Stomach (tissue), 9 donors: ENCODE measurements around the gene ZNF575. TPM values are rescaled to one million over a fixed set of nuclear protein-coding genes. Genes with fewer than 3 reads are reported as not detected.

Experiments used
- DNase-seq, 2 donors: peaks; one replicate each; pipeline versions ENCODE4 v3.0.0 to v3.0.0-alpha.2; 2013 to 2019
- H3K27ac ChIP-seq, 5 donors: fragments of 200-600 bp in 4 of 5; sonication (generic) in 4 of 5; one replicate each; pipeline ENCODE4 v1.5.1; 2013 to 2019; ENCODE audit warnings: mild to moderate bottlenecking in 1 of 5, moderate library complexity in 1 of 5
- H3K27me3 ChIP-seq, 3 donors: fragments of 200-600 bp; sonication (generic); one replicate each; pipeline ENCODE4 v1.5.1; 2017 to 2019; ENCODE audit warnings: mixed run types in 1 of 3
- H3K36me3 ChIP-seq, 4 donors: fragments of 200-600 bp; sonication (generic); 1 replicate in 3 of 4; 2 replicates in 1 of 4; pipeline ENCODE4 v1.5.1; 2016 to 2019
- H3K4me1 ChIP-seq, 4 donors: fragments of 200-600 bp; sonication (generic); one replicate each; pipeline ENCODE4 v1.5.1; 2016 to 2019
- H3K4me3 ChIP-seq, 4 donors: fragments of 200-600 bp; sonication (generic) in 3 of 4; one replicate each; pipeline ENCODE4 v1.5.1; 2016 to 2019; ENCODE audit warnings: mild to moderate bottlenecking in 1 of 4
- H3K9me3 ChIP-seq, 4 donors: fragments of 200-600 bp; sonication (generic); one replicate each; pipeline ENCODE4 v1.5.1; 2016 to 2019
- CTCF ChIP-seq, 7 experiments: fragments of 450-650 bp in 4 of 7; fragments of 200-600 bp in 3 of 7; sonication (generic) in 3 of 7; IDR thresholded peaks; one replicate each; pipeline ENCODE4 v1.5.1; 2016 to 2019; ENCODE audit warnings: antibody characterized with exemption in 7 of 7, control low read depth in 2 of 7, mild to moderate bottlenecking in 1 of 7
- EP300 ChIP-seq: sonication (generic); formaldehyde crosslinking; IDR thresholded peaks from one replicate; pipeline ENCODE4 v1.6.1; 2017; ENCODE audit warnings: antibody characterized with exemption
- POLR2A ChIP-seq, 4 donors: fragments of 450-650 bp; IDR thresholded peaks; one replicate each; pipeline ENCODE4 v1.6.1; 2016; ENCODE audit warnings: antibody characterized with exemption in 4 of 4, control low read depth in 2 of 4, mild to moderate bottlenecking in 1 of 4, moderate library complexity in 1 of 4
- POLR2AphosphoS5 ChIP-seq, 3 donors: sonication (generic); formaldehyde crosslinking; IDR thresholded peaks; one replicate each; pipeline ENCODE4 v1.6.1; 2016; ENCODE audit warnings: antibody characterized with exemption in 3 of 3
- WGBS, 5 donors: extraction: QIAGEN DNeasy Blood & Tissue Kit in 3 of 5; methylation state at CpG; one replicate each; pipeline versions ENCODE4 v1.1.5 to v1.1.7; 2013 to 2018; 5-methylcytosine and 5-hydroxymethylcytosine counted together
- intact Hi-C: fragments of 100-400 bp; cut with DNase I; formaldehyde crosslinking; loops from one replicate; pipeline ENCODE4 v1.15.1; 2023; ENCODE audit warnings: low total_unique reads
- polyA plus RNA-seq, 3 donors: library from polyadenylated mRNA; stranded (reverse); fragments of 200-250 nt; gene quantifications; one replicate each; pipeline ENCODE4 v1.2.3, GENCODE V29; 2013
- total RNA-seq, 5 donors: library from RNA; depleted of rRNA; stranded (reverse); fragments of >200 nt; gene quantifications; one replicate each; pipeline versions ENCODE4 v1.1.0 to v1.2.3, GENCODE V29; 2014 to 2016
- donor health status: healthy with polysubstance abuse.
- donor health status: Bipolar disorder and iron deficiency.
- donor health status: healthy.

ZNF575 gene
- total and polyA plus RNA-seq, 8 donors: 0.37 to 23.5 (median 0.76) TPM; not detected in 3

- H3K27ac ChIP-seq: no peak overlapping the region
- no peaks in the 10 kb centered on the region for H3K9me3 ChIP-seq
- TF ChIP-seq EP300 (no peak), POLR2A (IDR thresholded peaks at IDR 0.05) (no peak)
- DNase-seq: no peak
- H3K4me1 ChIP-seq: peaks cover 7 to 16% (median 9%) of the 10 kb centered on the region in 4 donors
- H3K27me3 ChIP-seq: no peaks in the 10 kb centered on the region
- 75 to 88% (median 76%) methylated on average over 5 to 8 of the region's 8 CpGs for WGBS, 5 donors
- intact Hi-C loops: no loop called here
- no peak overlapping the region for H3K4me3 ChIP-seq
- H3K36me3 ChIP-seq: peaks cover 8 to 69% (median 61%) of the 10 kb centered on the region in 4 donors
Measured at GRCh38 chr19:43495082-43495481, 37.9 kb upstream of the ZNF575 start.

GRCh38 chr19:43496960-43497359, 36.0 kb upstream of the ZNF575 start:
- no peak overlapping the region for H3K27ac ChIP-seq
- TF ChIP-seq POLR2A (IDR thresholded peaks at IDR 0.05): no peak
- no peak for TF ChIP-seq EP300
- TF ChIP-seq POLR2AphosphoS5 (IDR thresholded peaks at IDR 0.05): no peak
- no peak for TF ChIP-seq CTCF (IDR thresholded peaks at IDR 0.05)
- H3K36me3 ChIP-seq: peaks cover 8 to 63% (median 55%) of the 10 kb centered on the region in 4 donors
- H3K4me1 ChIP-seq: peaks cover 7 to 23% (median 14%) of the 10 kb centered on the region in 4 donors
- no peaks in the 10 kb centered on the region for H3K9me3 ChIP-seq
- H3K4me3 ChIP-seq: no peak overlapping the region
- H3K27me3 ChIP-seq: no peaks in the 10 kb centered on the region
- DNase-seq: no peak
- 89 to 98% (median 96%) methylated on average over 6 to 7 of the region's 7 CpGs for WGBS, 5 donors
- intact Hi-C loops: no loop called here

GRCh38 chr19:43498233-43498842, 34.6 kb upstream of the ZNF575 start:
- H3K27ac ChIP-seq: no peak overlapping the region
- WGBS, 5 donors: 71 to 86% (median 84%) methylated on average over 5 of the region's 5 CpGs
- H3K4me1 ChIP-seq: peaks cover 12 to 37% (median 24%) of the 10 kb centered on the region in 4 donors
- DNase-seq: peak in 1 of 2 donors; percentile 76
- TF ChIP-seq POLR2A (IDR thresholded peaks at IDR 0.05) (no peak), CTCF (IDR thresholded peaks at IDR 0.05) (no peak), POLR2AphosphoS5 (IDR thresholded peaks at IDR 0.05) (no peak), EP300 (no peak)
- intact Hi-C loops: no loop called here
- no peaks in the 10 kb centered on the region for H3K9me3 ChIP-seq
- H3K27me3 ChIP-seq: no peaks in the 10 kb centered on the region
- H3K4me3 ChIP-seq: no peak overlapping the region
- H3K36me3 ChIP-seq: peaks cover 8 to 61% (median 52%) of the 10 kb centered on the region in 4 donors

GRCh38 chr19:43499042-43499441, 33.9 kb upstream of the ZNF575 start:
- Histone ChIP-seq H3K4me1 (peaks cover 13 to 39% (median 26%) of the 10 kb centered on the region in 4 donors), H3K9me3 (no peaks in the 10 kb centered on the region), H3K27ac (no peak overlapping the region), H3K4me3 (no peak overlapping the region), H3K36me3 (peaks cover 8 to 59% (median 46%) of the 10 kb centered on the region in 4 donors), H3K27me3 (no peaks in the 10 kb centered on the region)
- TF ChIP-seq POLR2AphosphoS5 (IDR thresholded peaks at IDR 0.05) (no peak), CTCF (IDR thresholded peaks at IDR 0.05) (no peak), EP300 (no peak), POLR2A (IDR thresholded peaks at IDR 0.05) (no peak)
- 64 to 73% (median 69%) methylated on average over 3 of the region's 3 CpGs for WGBS, 5 donors
- DNase-seq: peak; percentile 26 to 34
- intact Hi-C loops: no loop called here
